RWPE1 (cell line): ENCODE measurements around the gene BBC3.

ENCODE experiments used
- CTCF ChIA-PET: fragments of 350-600 bp; sonication (Branson Sonifier 250); formaldehyde crosslinking; extraction: SDS; loops from one replicate; lab custom pipeline; 2021; lab: Yijun Ruan, JAX
- POLR2A ChIA-PET: fragments of 400-600 bp; formaldehyde crosslinking; extraction: SDS; loops from one replicate; lab custom pipeline; 2020; ENCODE audit warnings: antibody characterized with exemption; ENCODE audit not compliant: low non-redundant PET; lab: Yijun Ruan, JAX
- DNase-seq: peaks from one replicate; pipeline ENCODE4 v3.0.0; 2012; ENCODE audit warnings: low spot score
- H3K27ac ChIP-seq: fragments of 450-650 bp; 2 replicates; pipeline ENCODE4 v1.5.1; 2017
- TF ChIP-seq, protein P1 (sequence below): fragments of 450-650 bp; conservative IDR thresholded peaks from 2 replicates; pipeline ENCODE4 v1.5.1; 2017; ENCODE audit warnings: low read depth, mild to moderate bottlenecking

The BBC3 gene

GRCh38 chr19:47240996-47241918 lies 10.3 kb upstream of the BBC3 start:
- ChIA-PET POLR2A (interaction anchor here (1.0 kb wide), 1 partner anchor 35 kb away, joined by 4 read pairs; no protein-coding TSS in a partner anchor), CTCF (interaction anchor here (0.6 to 0.7 kb wide), 3 partner anchors 99 to 537 kb away, joined by 3 to 4 read pairs (median 3); no protein-coding TSS in a partner anchor)
- TF ChIP-seq, protein P1, sequence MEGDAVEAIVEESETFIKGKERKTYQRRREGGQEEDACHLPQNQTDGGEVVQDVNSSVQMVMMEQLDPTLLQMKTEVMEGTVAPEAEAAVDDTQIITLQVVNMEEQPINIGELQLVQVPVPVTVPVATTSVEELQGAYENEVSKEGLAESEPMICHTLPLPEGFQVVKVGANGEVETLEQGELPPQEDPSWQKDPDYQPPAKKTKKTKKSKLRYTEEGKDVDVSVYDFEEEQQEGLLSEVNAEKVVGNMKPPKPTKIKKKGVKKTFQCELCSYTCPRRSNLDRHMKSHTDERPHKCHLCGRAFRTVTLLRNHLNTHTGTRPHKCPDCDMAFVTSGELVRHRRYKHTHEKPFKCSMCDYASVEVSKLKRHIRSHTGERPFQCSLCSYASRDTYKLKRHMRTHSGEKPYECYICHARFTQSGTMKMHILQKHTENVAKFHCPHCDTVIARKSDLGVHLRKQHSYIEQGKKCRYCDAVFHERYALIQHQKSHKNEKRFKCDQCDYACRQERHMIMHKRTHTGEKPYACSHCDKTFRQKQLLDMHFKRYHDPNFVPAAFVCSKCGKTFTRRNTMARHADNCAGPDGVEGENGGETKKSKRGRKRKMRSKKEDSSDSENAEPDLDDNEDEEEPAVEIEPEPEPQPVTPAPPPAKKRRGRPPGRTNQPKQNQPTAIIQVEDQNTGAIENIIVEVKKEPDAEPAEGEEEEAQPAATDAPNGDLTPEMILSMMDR = no peak
- peak; percentile 95 for DNase-seq
- H3K27ac ChIP-seq = peak overlapping the region; percentile 64

GRCh38 chr19:47240556-47240955 lies 9.6 kb upstream of the BBC3 start:
- H3K27ac ChIP-seq = peak overlapping the region; percentile 64
- POLR2A ChIA-PET = interaction anchor here (1.0 kb wide), 1 partner anchor 34 kb away, joined by 4 read pairs; no protein-coding TSS in a partner anchor
- CTCF ChIA-PET = interaction anchor here (0.6 to 0.7 kb wide), 4 partner anchors 100 to 536 kb away, joined by 3 to 4 read pairs (median 4); no protein-coding TSS in a partner anchor
- TF ChIP-seq, protein P1 = no peak
- DNase-seq = no peak

- TF ChIP-seq, protein P1 = no peak
- DNase-seq = no peak
- ChIA-PET CTCF (interaction anchor here (0.7 kb wide), 1 partner anchor 143 kb away, joined by 4 read pairs; no protein-coding TSS in a partner anchor), POLR2A (interaction anchor here (0.7 kb wide), 1 partner anchor 126 kb away, joined by 3 read pairs; the partner anchor contains the start of gene ZC3H4)
- H3K27ac ChIP-seq = peak overlapping the region; percentile 64
Observed at GRCh38 chr19:47239610-47240296, 8.8 kb upstream of the BBC3 start.

- CTCF ChIA-PET = interaction anchor here (0.6 kb wide), 1 partner anchor 478 kb away, joined by 3 read pairs; no protein-coding TSS in a partner anchor
- no peak for DNase-seq
- POLR2A ChIA-PET = interaction anchor here (0.7 kb wide), 1 partner anchor 126 kb away, joined by 3 read pairs; the partner anchor contains the start of gene ZC3H4
- TF ChIP-seq, protein P1 = no peak
- H3K27ac ChIP-seq = peak overlapping the region; percentile 64
Observed at GRCh38 chr19:47239152-47239551, 8.2 kb upstream of the BBC3 start.

- TF ChIP-seq, protein P1 = no peak
- POLR2A ChIA-PET = no interaction called here
- CTCF ChIA-PET = interaction anchor here (0.6 kb wide), 1 partner anchor 33 kb away, joined by 3 read pairs; no protein-coding TSS in a partner anchor
- H3K27ac ChIP-seq = no peak overlapping the region
- no peak for DNase-seq
Observed at GRCh38 chr19:47236072-47236675, 5.2 kb upstream of the BBC3 start.
